Heart left ventricle (tissue), 13 donors: ENCODE data around the gene PCCA.

ENCODE experiments used
- POLR2A ChIP-seq, 2 donors: fragments of 450-650 bp; IDR thresholded peaks; one replicate each; pipeline ENCODE4 v1.6.1; 2017; ENCODE audit warnings: antibody characterized with exemption in 2 of 2, mild to moderate bottlenecking in 2 of 2, moderate library complexity in 2 of 2
- TF ChIP-seq, protein P1 (sequence below), 12 donors: fragments of 200-600 bp; sonication (generic) in 4 of 12; IDR thresholded peaks; one replicate each; pipeline versions ENCODE4 v1.5.0 to v1.8.0; 2018 to 2022; ENCODE audit warnings: antibody characterized with exemption in 12 of 12, mild to moderate bottlenecking in 5 of 12
- donor health status: ischemic (EF 13 %, LVEDD 7.1; RV severe dilation, severe dysfunction).
- donor health status: DM: no; HTN: yes; CAD: no.
- donor health status: DM: no; HTN: no; CAD: no.
- donor health status: ischemic (EF 25% LVEDD 6.9; RV normal size, moderate dysfunction).
- donor health status: ischemic (EF 25% LVEDD 5.7; RV mildly dilated, moderate dysfunction).
- donor health status: ischemic (EF 35%, LVEDD 5.7; RV mildly dilated, moderate dysfunction).
- donor health status: nonischemic (EF 11% LVEDD 7.7; RV severe dilation, severe dysfunction).
- donor health status: DM: yes; HTN: yes; CAD: no.
- donor health status: PGD.
- donor health status: ischemic (EF 29% LVEDD 5.4; RV normal size, mild dysfunction).
- donor health status: nonischemic (EF 23%, LVEDD 6.1; RV moderate dilation, normal function).

- TF ChIP-seq, protein P1, sequence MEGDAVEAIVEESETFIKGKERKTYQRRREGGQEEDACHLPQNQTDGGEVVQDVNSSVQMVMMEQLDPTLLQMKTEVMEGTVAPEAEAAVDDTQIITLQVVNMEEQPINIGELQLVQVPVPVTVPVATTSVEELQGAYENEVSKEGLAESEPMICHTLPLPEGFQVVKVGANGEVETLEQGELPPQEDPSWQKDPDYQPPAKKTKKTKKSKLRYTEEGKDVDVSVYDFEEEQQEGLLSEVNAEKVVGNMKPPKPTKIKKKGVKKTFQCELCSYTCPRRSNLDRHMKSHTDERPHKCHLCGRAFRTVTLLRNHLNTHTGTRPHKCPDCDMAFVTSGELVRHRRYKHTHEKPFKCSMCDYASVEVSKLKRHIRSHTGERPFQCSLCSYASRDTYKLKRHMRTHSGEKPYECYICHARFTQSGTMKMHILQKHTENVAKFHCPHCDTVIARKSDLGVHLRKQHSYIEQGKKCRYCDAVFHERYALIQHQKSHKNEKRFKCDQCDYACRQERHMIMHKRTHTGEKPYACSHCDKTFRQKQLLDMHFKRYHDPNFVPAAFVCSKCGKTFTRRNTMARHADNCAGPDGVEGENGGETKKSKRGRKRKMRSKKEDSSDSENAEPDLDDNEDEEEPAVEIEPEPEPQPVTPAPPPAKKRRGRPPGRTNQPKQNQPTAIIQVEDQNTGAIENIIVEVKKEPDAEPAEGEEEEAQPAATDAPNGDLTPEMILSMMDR (IDR thresholded peaks at IDR 0.05): no peak
- TF ChIP-seq POLR2A (IDR thresholded peaks at IDR 0.05): no peak
Observed at GRCh38 chr13:100534911-100535310, 446.0 kb downstream of the PCCA start.
